ENCODE data around the gene CXorf58. TPM values are rescaled to one million over a fixed set of nuclear protein-coding genes. Genes with fewer than 3 reads are reported as not detected.
"Not testable (repeated sequence)": the region's sequence is repeated elsewhere in the genome, so short reads cannot be mapped to it uniquely, and the experiment has no call there.

CXorf58 gene
- total and polyA plus RNA-seq, 4 experiments from 2014 or later: 0.14 TPM; not detected in 3

DNA sequence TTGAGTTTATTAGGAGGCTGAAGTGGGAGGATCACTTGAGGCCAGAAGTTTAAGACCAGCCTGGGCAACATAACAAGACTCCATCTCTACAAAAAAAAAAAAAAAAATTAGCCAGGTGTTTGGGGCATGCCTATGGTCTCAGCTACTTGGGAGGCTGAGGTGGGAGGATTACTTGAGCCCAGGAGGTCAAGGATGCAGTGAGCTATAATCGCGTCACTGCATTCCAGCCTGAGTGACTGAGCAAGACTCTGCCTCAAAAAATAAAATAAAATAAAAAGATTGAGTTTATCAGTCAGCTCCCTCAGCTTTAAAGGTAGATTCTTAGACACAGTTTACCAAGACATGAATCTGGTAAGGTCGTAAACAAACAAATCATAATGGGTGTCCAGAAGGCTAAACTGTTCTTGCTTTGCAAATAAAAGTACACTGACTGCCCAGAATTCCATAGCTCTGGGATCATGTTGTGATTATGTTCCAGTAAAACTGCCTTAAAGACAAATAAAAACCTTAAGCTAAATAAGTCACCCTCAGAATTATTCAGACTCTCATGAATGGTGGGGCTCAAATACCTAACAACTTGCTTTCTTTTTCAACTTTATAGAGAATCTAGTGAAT lies 18.8 kb upstream of the CXorf58 start:
- H3K27me3 ChIP-seq (ENCODE audit: insufficient read depth, low read length): no peaks in the 10 kb centered on the region
- H3K4me1 ChIP-seq (ENCODE audit: insufficient read depth, low read length): no peaks in the 10 kb centered on the region
- no peaks in the 10 kb centered on the region for H3K36me3 Mint-ChIP-seq
- no peaks in the 10 kb centered on the region for H3K9me3 Mint-ChIP-seq
- no peak overlapping the region for H3K27ac ChIP-seq (ENCODE audit: low read depth, low read length)
- no peaks in the 10 kb centered on the region for H3K9me3 ChIP-seq (ENCODE audit: control insufficient read depth in 1 of 2, low read length in 2 of 2)
- no peak for DNase-seq
- H3K27ac Mint-ChIP-seq: no peak overlapping the region
- CTCF ChIA-PET (ENCODE audit: partially characterized antibody): interaction anchor here (1.6 kb wide), 1 partner anchor 13 kb away, joined by 9 read pairs; no protein-coding TSS in a partner anchor
- POLR2A ChIA-PET (ENCODE audit: partially characterized antibody): no interaction called here
- intact Hi-C loops (cut with micrococcal nuclease): no loop called here
- H3K4me3 ChIP-seq (ENCODE audit: low read length in 2 of 2): no peak overlapping the region
- H3K4me1 Mint-ChIP-seq: peaks cover 0 to 1% (median 0%) of the 10 kb centered on the region in 4 donors
- H3K4me3 Mint-ChIP-seq: no peak overlapping the region
- no peaks in the 10 kb centered on the region for H3K27me3 Mint-ChIP-seq
- no peaks in the 10 kb centered on the region for H3K36me3 ChIP-seq (ENCODE audit: insufficient read depth, low read length)

DNA sequence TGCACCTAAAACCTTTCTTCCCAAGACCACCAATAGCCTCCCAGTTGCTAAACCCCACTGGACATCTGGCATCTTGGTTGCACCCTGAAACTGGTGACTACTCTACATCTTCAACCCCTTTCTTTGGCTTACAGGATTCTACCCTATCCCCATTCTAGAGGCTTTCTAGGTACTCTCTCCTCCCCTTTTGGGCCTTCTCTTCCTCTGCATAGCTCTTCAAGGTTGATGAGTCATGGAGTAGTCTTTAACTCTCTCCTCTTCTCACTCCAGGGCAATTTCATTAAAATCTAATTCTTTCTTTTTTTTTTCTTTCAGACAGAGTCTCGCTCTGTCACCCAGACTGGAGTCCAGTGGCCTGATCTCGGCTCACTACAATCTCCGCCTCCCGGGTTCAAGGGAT lies 16.9 kb upstream of the CXorf58 start:
- intact Hi-C loops (cut with micrococcal nuclease): no loop called here
- Mint-ChIP-seq H3K4me3 (no peak overlapping the region), H3K36me3 (no peaks in the 10 kb centered on the region), H3K9me3 (no peaks in the 10 kb centered on the region), H3K27ac (no peak overlapping the region), H3K4me1 (no peaks in the 10 kb centered on the region), H3K27me3 (no peaks in the 10 kb centered on the region)
- ChIA-PET POLR2A (ENCODE audit: partially characterized antibody) (no interaction called here), CTCF (ENCODE audit: partially characterized antibody) (no interaction called here)
- H3K4me1 ChIP-seq (ENCODE audit: insufficient read depth, low read length): no peaks in the 10 kb centered on the region
- H3K36me3 ChIP-seq (ENCODE audit: insufficient read depth, low read length): no peaks in the 10 kb centered on the region
- H3K4me3 ChIP-seq (ENCODE audit: low read length in 2 of 2): no peak overlapping the region
- H3K9me3 ChIP-seq (ENCODE audit: control insufficient read depth in 1 of 2, low read length in 2 of 2): no peaks in the 10 kb centered on the region
- no peaks in the 10 kb centered on the region for H3K27me3 ChIP-seq (ENCODE audit: insufficient read depth, low read length)
- no peak overlapping the region for H3K27ac ChIP-seq (ENCODE audit: low read depth, low read length)
- no peak for DNase-seq

DNA sequence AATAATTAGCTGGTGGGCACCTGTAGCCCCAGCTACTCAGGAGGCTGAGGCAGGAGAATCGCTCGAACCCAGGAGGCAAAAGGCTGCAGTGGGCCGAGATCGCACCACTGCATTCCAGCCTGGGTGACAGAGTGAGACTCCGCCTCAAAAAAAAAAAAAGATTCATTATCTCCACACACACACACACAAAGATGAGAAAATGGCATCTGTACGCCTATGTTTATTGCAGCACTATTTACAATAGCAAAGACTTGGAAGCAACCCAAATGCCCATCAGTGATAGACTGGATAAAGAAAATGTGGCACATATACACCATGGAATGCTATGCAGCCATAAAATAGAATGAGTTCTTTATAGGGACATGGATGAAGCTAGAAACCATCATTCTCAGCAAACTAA lies 12.8 kb upstream of the CXorf58 start:
- POLR2A ChIA-PET (ENCODE audit: partially characterized antibody); H3K27ac ChIP-seq (ENCODE audit: low read depth, low read length); H3K4me1 ChIP-seq (ENCODE audit: insufficient read depth, low read length); H3K27ac Mint-ChIP-seq; H3K36me3 ChIP-seq (ENCODE audit: insufficient read depth, low read length); H3K27me3 ChIP-seq (ENCODE audit: insufficient read depth, low read length); H3K36me3 Mint-ChIP-seq; H3K4me3 ChIP-seq (ENCODE audit: low read length in 2 of 2); H3K9me3 Mint-ChIP-seq; H3K9me3 ChIP-seq (ENCODE audit: control insufficient read depth in 1 of 2, low read length in 2 of 2); DNase-seq; H3K27me3 Mint-ChIP-seq; H3K4me3 Mint-ChIP-seq; H3K4me1 Mint-ChIP-seq; intact Hi-C loops (cut with micrococcal nuclease): not testable (repeated sequence)
- CTCF ChIA-PET (ENCODE audit: partially characterized antibody): interaction anchor here (0.8 kb wide), 1 partner anchor 9 kb away, joined by 3 read pairs; no protein-coding TSS in a partner anchor

DNA sequence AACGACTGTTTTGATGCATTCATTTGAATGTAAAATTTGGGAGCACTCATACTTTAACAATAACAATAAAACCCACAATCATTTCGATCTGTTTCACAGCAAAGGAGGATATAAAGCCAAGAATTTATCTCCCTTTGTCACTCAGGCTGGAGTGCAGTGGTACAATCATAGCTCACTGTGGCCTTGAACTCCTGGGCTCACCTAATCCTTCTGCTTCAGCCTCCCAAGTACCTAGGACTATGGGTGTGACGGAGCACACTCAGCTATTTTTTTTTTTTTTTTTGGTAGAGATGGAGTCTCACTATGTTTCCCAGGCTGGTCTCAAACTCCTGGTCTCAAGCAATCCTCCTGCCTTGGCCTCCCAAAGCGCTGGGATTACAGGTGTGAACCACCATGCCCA lies 11.3 kb upstream of the CXorf58 start:
- H3K4me1 ChIP-seq (ENCODE audit: insufficient read depth, low read length); POLR2A ChIA-PET (ENCODE audit: partially characterized antibody); H3K36me3 ChIP-seq (ENCODE audit: insufficient read depth, low read length); intact Hi-C loops (cut with micrococcal nuclease); CTCF ChIA-PET (ENCODE audit: partially characterized antibody); H3K4me1 Mint-ChIP-seq; H3K27ac Mint-ChIP-seq; H3K27me3 Mint-ChIP-seq; H3K27ac ChIP-seq (ENCODE audit: low read depth, low read length); H3K4me3 Mint-ChIP-seq; DNase-seq; H3K27me3 ChIP-seq (ENCODE audit: insufficient read depth, low read length); H3K36me3 Mint-ChIP-seq; H3K9me3 Mint-ChIP-seq; H3K9me3 ChIP-seq (ENCODE audit: control insufficient read depth in 1 of 2, low read length in 2 of 2); H3K4me3 ChIP-seq (ENCODE audit: low read length in 2 of 2): not testable (repeated sequence)

GRCh38 chrX:23896981-23897380 lies 10.8 kb upstream of the CXorf58 start:
- Histone ChIP-seq H3K27me3 (ENCODE audit: insufficient read depth, low read length) (no peaks in the 10 kb centered on the region), H3K4me1 (ENCODE audit: insufficient read depth, low read length) (peaks cover 5% of the 10 kb centered on the region), H3K4me3 (ENCODE audit: low read length in 2 of 2) (no peak overlapping the region), H3K36me3 (ENCODE audit: insufficient read depth, low read length) (no peaks in the 10 kb centered on the region), H3K9me3 (ENCODE audit: control insufficient read depth in 1 of 2, low read length in 2 of 2) (no peaks in the 10 kb centered on the region), H3K27ac (ENCODE audit: low read depth, low read length) (no peak overlapping the region)
- Mint-ChIP-seq H3K27me3 (no peaks in the 10 kb centered on the region), H3K36me3 (no peaks in the 10 kb centered on the region), H3K9me3 (no peaks in the 10 kb centered on the region), H3K4me3 (no peak overlapping the region), H3K27ac (peak overlapping the region in 1 of 7 donors; percentile 27), H3K4me1 (peaks cover 0 to 4% (median under 1%) of the 10 kb centered on the region in 4 donors)
- CTCF ChIA-PET (ENCODE audit: partially characterized antibody): no interaction called here
- DNase-seq: no peak
- POLR2A ChIA-PET (ENCODE audit: partially characterized antibody): no interaction called here
- intact Hi-C loops (cut with micrococcal nuclease): no loop called here

- intact Hi-C loops (cut with micrococcal nuclease): no loop called here
- Histone ChIP-seq H3K4me3 (ENCODE audit: low read length in 2 of 2) (no peak overlapping the region), H3K36me3 (ENCODE audit: insufficient read depth, low read length) (no peaks in the 10 kb centered on the region), H3K27me3 (ENCODE audit: insufficient read depth, low read length) (no peaks in the 10 kb centered on the region), H3K27ac (ENCODE audit: low read depth, low read length) (no peak overlapping the region), H3K4me1 (ENCODE audit: insufficient read depth, low read length) (peaks cover 10% of the 10 kb centered on the region), H3K9me3 (ENCODE audit: control insufficient read depth in 1 of 2, low read length in 2 of 2) (no peaks in the 10 kb centered on the region)
- Mint-ChIP-seq H3K36me3 (no peaks in the 10 kb centered on the region), H3K27ac (no peak overlapping the region), H3K27me3 (no peaks in the 10 kb centered on the region), H3K4me1 (peaks cover 0 to 4% (median under 1%) of the 10 kb centered on the region in 4 donors), H3K4me3 (no peak overlapping the region), H3K9me3 (no peaks in the 10 kb centered on the region)
- POLR2A ChIA-PET (ENCODE audit: partially characterized antibody): no interaction called here
- DNase-seq: no peak
- CTCF ChIA-PET (ENCODE audit: partially characterized antibody): interaction anchor here (0.6 to 0.8 kb wide), 2 partner anchors 204 to 208 kb away, joined by 3 to 4 read pairs; no protein-coding TSS in a partner anchor
Observed at GRCh38 chrX:23898412-23898959, 9.3 kb upstream of the CXorf58 start.

DNA sequence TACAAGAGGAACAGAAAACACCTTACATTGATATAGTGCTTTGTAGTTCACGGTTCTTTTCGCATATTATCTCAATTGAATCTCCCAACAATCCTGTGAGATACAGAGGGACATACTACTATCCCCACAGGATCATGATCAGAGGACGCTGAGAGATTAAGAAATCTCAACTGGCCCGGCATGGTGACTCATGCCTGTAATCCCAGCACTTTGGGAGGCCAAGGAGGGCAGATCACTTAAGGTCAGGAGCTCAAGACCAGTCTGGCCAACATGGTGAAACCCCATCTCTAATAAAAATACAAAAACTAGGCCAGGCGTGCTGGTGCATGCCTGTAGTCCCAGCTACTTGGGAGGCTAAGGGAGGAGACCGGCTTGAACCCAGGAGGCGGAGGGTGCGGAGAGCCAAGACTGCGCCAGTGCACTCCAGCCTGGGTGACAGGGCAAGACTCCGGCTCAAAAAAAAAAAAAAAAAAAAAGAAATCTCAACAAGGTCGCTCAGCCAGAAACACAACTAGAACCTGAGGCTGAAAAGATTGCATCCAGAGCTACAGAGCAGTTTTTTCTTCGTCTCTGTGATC lies 7.5 kb upstream of the CXorf58 start:
- H3K4me1 Mint-ChIP-seq: peaks cover 0 to 4% (median under 1%) of the 10 kb centered on the region in 4 donors
- no peak overlapping the region for H3K27ac Mint-ChIP-seq
- Histone ChIP-seq H3K9me3 (ENCODE audit: control insufficient read depth in 1 of 2, low read length in 2 of 2) (no peaks in the 10 kb centered on the region), H3K4me3 (ENCODE audit: low read length in 2 of 2) (no peak overlapping the region), H3K27me3 (ENCODE audit: insufficient read depth, low read length) (no peaks in the 10 kb centered on the region), H3K27ac (ENCODE audit: low read depth, low read length) (no peak overlapping the region), H3K36me3 (ENCODE audit: insufficient read depth, low read length) (no peaks in the 10 kb centered on the region), H3K4me1 (ENCODE audit: insufficient read depth, low read length) (peaks cover 10% of the 10 kb centered on the region)
- no peaks in the 10 kb centered on the region for H3K27me3 Mint-ChIP-seq
- H3K9me3 Mint-ChIP-seq: no peaks in the 10 kb centered on the region
- H3K4me3 Mint-ChIP-seq: no peak overlapping the region
- CTCF ChIA-PET (ENCODE audit: partially characterized antibody): interaction anchor here (1.2 to 4.0 kb wide), 6 partner anchors 16 to 209 kb away, joined by 3 to 93 read pairs (median 10); no protein-coding TSS in a partner anchor
- no peaks in the 10 kb centered on the region for H3K36me3 Mint-ChIP-seq
- POLR2A ChIA-PET (ENCODE audit: partially characterized antibody): interaction anchor here (3.3 kb wide), 1 partner anchor 117 kb away, joined by 34 read pairs; the partner anchor contains the start of gene SAT1
- intact Hi-C loops (cut with micrococcal nuclease): loop anchor here (5.0 to 10.0 kb wide), 2 partner anchors 1156 to 1818 kb away; no protein-coding TSS in a partner anchor
- no peak for DNase-seq
